HG03442 (cell line): ENCODE measurements around the gene MGLL.
A peak's percentile ranks its signal among the peaks of the same experiment; 100 is the strongest.
"Not testable (repeated sequence)": the region's sequence is repeated elsewhere in the genome, so short reads cannot be mapped to it uniquely, and the experiment has no call there.

Source experiments
- ATAC-seq: cut with Tn5 transposase; IDR thresholded peaks from one replicate; pipeline ENCODE4 v1.9.1; 2021; ENCODE audit warnings: mild to moderate bottlenecking, moderate library complexity; ENCODE audit not compliant: unreplicated experiment

Gene MGLL

DNA sequence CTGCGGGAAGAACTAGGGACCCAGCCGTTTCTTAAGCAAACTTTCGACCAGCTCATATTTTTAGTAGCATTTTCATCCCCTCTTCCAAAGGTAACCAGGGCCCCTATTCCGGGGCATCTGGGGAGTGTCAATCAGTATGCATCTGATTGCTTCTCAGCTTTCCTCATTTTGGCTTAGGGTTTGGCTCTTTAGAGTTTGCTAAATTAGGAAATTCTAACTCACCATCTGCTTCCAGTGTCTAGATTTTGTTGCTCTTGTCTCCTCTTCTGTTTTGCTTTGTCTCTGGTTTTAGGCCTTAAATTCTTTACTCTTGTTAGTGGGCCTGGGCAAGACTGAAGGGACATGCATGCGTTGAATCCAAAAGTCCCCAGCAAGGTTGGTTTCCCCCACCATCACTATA, 159.2 kb downstream of the MGLL start:
- ATAC-seq = no peak

- ATAC-seq = no peak
These were observed 160.3 kb downstream of the MGLL start for GRCh38 chr3:127662001-127662469.

- no peak for ATAC-seq
These were observed 160.7 kb downstream of the MGLL start for GRCh38 chr3:127661600-127661999.

- ATAC-seq = no peak
These were observed 161.6 kb downstream of the MGLL start for GRCh38 chr3:127660621-127661251.

GRCh38 chr3:127658234-127658633, 164.1 kb downstream of the MGLL start:
- ATAC-seq = no peak

DNA sequence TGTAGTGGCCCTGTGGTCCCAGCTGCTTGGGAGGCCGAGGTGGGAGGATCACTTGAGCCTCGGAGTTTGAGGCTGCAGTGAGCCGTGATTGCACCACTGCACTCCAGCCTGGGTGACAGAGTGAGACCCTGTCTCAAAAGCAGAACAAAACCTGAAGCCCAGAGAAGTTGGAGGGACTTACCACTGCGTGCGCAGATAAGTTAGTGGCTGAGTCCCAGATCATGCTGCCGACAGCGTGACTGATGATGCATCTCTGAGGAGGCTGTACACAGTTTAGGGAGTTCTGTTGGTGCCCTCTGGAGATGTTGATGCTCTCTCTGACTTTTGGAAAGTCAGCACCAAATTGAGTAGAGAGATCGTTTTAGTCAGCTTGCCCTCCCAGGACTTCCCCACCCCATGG, 165.4 kb downstream of the MGLL start:
- ATAC-seq = no peak

DNA sequence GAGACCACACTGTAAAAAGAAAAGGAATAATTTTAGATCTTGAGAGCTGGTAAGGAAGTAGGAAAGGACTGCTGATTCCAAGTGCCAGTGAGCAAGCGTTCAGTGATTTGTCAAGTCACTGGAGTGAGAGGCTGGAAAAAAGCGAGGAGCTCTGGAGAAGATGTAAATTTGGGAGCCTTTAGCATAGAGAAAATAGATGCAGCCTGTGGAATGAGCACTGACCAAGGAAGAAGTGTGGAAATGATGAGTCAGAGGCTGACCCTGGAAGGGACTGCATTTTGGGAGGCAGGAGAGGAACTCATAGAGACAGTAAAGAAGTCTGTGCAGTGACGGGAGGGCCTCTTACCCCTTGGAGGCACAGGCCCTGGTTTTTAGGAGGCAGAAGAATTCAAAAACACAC, 166.7 kb downstream of the MGLL start:
- no peak for ATAC-seq

- not testable (repeated sequence) for ATAC-seq
These were observed 167.3 kb downstream of the MGLL start for GRCh38 chr3:127654993-127655392.

GRCh38 chr3:127654374-127654773, 167.9 kb downstream of the MGLL start:
- ATAC-seq = no peak

- peak; percentile 39 for ATAC-seq
These were observed 169.9 kb downstream of the MGLL start for GRCh38 chr3:127652246-127652995.

DNA sequence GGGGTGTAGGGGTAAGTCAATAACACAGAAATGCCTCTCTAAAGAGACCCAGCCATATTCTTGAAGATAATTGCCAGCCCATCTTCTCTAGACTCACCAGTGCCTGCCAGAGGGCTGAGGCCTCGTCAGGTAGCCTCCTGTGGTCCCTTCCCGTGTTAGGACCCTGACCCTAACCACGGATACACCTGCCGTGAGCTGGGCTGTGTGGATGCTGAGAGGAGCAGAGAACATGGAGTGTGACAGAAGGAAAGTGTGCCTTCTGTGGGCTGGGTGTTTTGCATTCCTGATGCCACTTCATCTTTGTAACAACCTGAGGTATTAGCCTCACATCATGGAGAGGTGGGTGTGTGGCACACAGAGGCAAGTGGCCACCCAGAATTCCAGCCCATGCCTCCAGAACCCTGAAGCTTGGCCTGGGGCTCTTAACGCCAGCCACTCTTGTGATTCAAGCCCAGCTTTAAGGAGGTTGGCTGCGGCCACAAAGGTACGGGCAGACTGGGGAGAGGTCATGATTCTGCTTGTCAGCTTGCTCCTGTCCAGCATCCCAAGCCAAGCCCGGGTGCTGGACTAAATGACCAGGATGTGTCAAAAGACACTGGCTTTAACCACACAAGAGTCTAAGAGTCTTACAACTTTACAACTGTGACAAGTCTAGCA, 170.7 kb downstream of the MGLL start:
- no peak for ATAC-seq

DNA sequence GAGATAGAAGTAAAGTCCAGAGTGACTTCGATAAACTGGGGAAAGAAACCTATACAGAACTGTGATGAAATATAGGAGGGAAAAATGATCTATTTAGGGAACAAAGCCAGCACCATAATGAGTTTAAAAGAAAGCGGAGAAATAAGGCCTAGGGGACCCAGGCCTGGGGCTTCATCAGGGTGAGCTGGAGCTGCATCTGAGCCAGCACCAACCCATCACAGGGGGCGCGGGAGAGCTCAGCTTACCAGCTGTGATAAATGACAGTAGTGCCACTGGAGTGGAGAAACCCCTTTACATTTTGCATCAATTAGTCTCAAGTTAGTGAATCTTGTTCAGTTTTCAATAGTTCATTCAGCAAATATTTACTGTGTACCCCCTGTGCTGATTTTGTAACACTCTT, 172.1 kb downstream of the MGLL start:
- no peak for ATAC-seq

GRCh38 chr3:127647845-127648204, 174.5 kb downstream of the MGLL start:
- no peak for ATAC-seq

- ATAC-seq = no peak
These were observed 175.0 kb downstream of the MGLL start for GRCh38 chr3:127647166-127647844.

DNA sequence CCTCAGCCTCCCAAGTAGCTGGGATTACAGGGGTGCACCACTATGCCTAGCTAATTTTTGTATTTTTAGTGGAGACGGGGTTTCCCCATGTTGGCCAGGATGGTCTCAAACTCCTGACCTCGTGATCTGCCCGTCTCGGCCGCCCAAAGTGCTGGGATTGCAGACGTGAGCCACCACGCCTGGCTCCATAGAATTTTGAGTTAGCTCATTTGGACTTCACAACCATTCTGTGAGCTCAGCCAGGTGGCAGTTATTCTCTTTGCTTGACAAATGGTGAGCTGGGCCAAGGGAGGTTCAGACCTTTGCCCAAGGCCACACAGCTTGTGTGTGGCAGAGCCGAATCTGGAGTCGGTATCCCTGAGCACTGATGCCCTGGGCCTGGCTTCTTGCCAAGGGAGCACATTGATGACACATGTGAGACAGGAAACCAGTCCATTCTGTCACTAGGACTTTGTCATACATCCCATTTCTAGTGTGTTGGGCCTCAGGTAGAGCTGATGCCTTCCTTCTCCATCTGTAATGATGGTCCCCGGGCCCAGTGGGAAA, 175.7 kb downstream of the MGLL start:
- ATAC-seq = no peak

- ATAC-seq = no peak
These were observed 176.8 kb downstream of the MGLL start for GRCh38 chr3:127645371-127646015.

GRCh38 chr3:127644641-127645370, 177.5 kb downstream of the MGLL start:
- no peak for ATAC-seq

- no peak for ATAC-seq
These were observed 182.3 kb downstream of the MGLL start for GRCh38 chr3:127640042-127640355.

GRCh38 chr3:127639173-127640041, 182.9 kb downstream of the MGLL start:
- no peak for ATAC-seq
